ENCODE results near the gene GARNL3. TPM values are rescaled to one million over a fixed set of nuclear protein-coding genes. Genes with fewer than 3 reads are reported as not detected.

GARNL3 gene
- total RNA-seq, 1 experiment from 2014 or later, result 15.5 TPM

DNA sequence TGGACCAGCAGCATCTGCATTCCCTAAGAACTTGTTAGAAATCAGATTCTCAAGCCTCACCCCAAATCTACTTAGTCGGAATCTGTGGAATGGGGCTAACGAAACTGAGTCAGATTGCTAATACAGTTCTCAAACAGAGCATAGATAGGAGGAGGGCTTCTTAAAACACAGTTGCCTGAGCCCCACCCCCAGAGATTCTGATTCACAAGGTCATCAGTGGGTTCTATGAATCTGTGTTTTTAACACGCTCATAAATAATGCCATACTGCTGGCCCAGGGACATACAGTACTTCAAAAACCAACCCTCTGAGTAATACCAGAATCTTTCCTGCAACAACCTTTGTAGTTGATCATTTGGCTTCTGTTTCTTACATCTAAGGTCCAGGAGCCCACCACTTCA lies 32.9 kb upstream of the GARNL3 start:
- BruUV-seq (replicated peaks), result no TSS peak
- no peaks in the 10 kb centered on the region for H3F3A ChIP-seq (ENCODE audit: low read length, unreplicated experiment)
- TF ChIP-seq EZH2phosphoT487 (IDR thresholded peaks at IDR 0.05; ENCODE audit: borderline replicate concordance, low read length), result no peak
- TF ChIP-seq EZH2 (IDR thresholded peaks at IDR 0.05; ENCODE audit: low read length, unreplicated experiment), result no peak
- TF ChIP-seq, protein P1, sequence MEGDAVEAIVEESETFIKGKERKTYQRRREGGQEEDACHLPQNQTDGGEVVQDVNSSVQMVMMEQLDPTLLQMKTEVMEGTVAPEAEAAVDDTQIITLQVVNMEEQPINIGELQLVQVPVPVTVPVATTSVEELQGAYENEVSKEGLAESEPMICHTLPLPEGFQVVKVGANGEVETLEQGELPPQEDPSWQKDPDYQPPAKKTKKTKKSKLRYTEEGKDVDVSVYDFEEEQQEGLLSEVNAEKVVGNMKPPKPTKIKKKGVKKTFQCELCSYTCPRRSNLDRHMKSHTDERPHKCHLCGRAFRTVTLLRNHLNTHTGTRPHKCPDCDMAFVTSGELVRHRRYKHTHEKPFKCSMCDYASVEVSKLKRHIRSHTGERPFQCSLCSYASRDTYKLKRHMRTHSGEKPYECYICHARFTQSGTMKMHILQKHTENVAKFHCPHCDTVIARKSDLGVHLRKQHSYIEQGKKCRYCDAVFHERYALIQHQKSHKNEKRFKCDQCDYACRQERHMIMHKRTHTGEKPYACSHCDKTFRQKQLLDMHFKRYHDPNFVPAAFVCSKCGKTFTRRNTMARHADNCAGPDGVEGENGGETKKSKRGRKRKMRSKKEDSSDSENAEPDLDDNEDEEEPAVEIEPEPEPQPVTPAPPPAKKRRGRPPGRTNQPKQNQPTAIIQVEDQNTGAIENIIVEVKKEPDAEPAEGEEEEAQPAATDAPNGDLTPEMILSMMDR (conservative IDR thresholded peaks at IDR 0.05; ENCODE audit: low read depth, low read length), result no peak
- no peaks in the 10 kb centered on the region for H3K79me2 ChIP-seq (ENCODE audit: low read length)
- H3K4me3 ChIP-seq (ENCODE audit: low read length), result no peak overlapping the region
- ChIA-PET POLR2A (ENCODE audit: unreplicated experiment) (no interaction called here), CTCF (no interaction called here)
- ATAC-seq, result no peak
- H3K4me2 ChIP-seq (ENCODE audit: low read length), result no peak overlapping the region
- no peaks in the 10 kb centered on the region for H3K9me3 ChIP-seq (ENCODE audit: low read length)
- H3K27ac ChIP-seq (ENCODE audit: low read length), result no peak overlapping the region
- no peak for DNase-seq
- no peak overlapping the region for H2AFZ ChIP-seq (ENCODE audit: low read length)
- H3K27me3 ChIP-seq (ENCODE audit: low read length), result no peaks in the 10 kb centered on the region
- no peak overlapping the region for H3K9ac ChIP-seq (ENCODE audit: low read length)
- H3K9me2 ChIP-seq (replicated peaks; ENCODE audit: low read length), result no peaks in the 10 kb centered on the region
- no peaks in the 10 kb centered on the region for H3K4me1 ChIP-seq (ENCODE audit: insufficient read depth, low read length)
- H4K20me1 ChIP-seq (ENCODE audit: low read length), result no peaks in the 10 kb centered on the region
- intact Hi-C loops (cut with micrococcal nuclease), result no loop called here
- H3K36me3 ChIP-seq (ENCODE audit: low read depth, low read length), result no peaks in the 10 kb centered on the region

GRCh38 chr9:127232833-127233549 lies 31.6 kb upstream of the GARNL3 start:
- Histone ChIP-seq H3K9me2 (replicated peaks; ENCODE audit: low read length) (no peaks in the 10 kb centered on the region), H3K9me3 (ENCODE audit: low read length) (no peaks in the 10 kb centered on the region), H3K4me1 (ENCODE audit: insufficient read depth, low read length) (no peaks in the 10 kb centered on the region), H3K27me3 (ENCODE audit: low read length) (no peaks in the 10 kb centered on the region), H2AFZ (ENCODE audit: low read length) (no peak overlapping the region), H3K36me3 (ENCODE audit: low read depth, low read length) (no peaks in the 10 kb centered on the region), H3K4me2 (ENCODE audit: low read length) (no peak overlapping the region), H3K79me2 (ENCODE audit: low read length) (no peaks in the 10 kb centered on the region), H3F3A (ENCODE audit: low read length, unreplicated experiment) (no peaks in the 10 kb centered on the region), H3K9ac (ENCODE audit: low read length) (no peak overlapping the region), H4K20me1 (ENCODE audit: low read length) (no peaks in the 10 kb centered on the region), H3K4me3 (ENCODE audit: low read length) (no peak overlapping the region), H3K27ac (ENCODE audit: low read length) (no peak overlapping the region)
- intact Hi-C loops (cut with micrococcal nuclease), result no loop called here
- CTCF ChIA-PET, result no interaction called here
- DNase-seq (no peak), ATAC-seq (no peak)
- TF ChIP-seq EZH2phosphoT487 (IDR thresholded peaks at IDR 0.05; ENCODE audit: borderline replicate concordance, low read length) (no peak), EZH2 (IDR thresholded peaks at IDR 0.05; ENCODE audit: low read length, unreplicated experiment) (no peak)
- TF ChIP-seq, protein P1 (conservative IDR thresholded peaks at IDR 0.05; ENCODE audit: low read depth, low read length), result no peak
- POLR2A ChIA-PET (ENCODE audit: unreplicated experiment), result no interaction called here
- no TSS peak for BruUV-seq (replicated peaks)

DNA sequence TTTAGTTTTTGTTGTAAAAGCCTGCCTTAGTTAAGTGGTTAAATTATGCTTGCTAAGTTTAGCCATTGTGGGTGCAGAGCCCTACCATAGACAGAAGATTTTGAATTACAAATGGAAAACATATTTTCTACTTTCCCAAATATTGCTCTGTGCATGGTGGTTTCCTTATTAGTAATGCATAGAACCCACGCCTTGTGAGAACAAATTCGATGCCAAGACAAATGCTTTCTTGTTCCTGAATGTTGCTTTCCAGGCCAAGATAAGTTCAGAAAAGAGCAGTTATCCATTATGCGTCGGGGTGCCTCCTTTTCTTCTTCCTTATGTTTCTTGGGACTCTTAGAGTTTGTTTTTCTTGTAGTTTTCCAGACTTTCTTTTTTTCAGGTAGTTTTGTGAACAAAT lies 31.0 kb upstream of the GARNL3 start:
- H3K4me2 ChIP-seq (ENCODE audit: low read length), result no peak overlapping the region
- ATAC-seq (no peak), DNase-seq (no peak)
- H3K79me2 ChIP-seq (ENCODE audit: low read length), result no peaks in the 10 kb centered on the region
- no peaks in the 10 kb centered on the region for H3K36me3 ChIP-seq (ENCODE audit: low read depth, low read length)
- H3F3A ChIP-seq (ENCODE audit: low read length, unreplicated experiment), result no peaks in the 10 kb centered on the region
- no peak overlapping the region for H3K9ac ChIP-seq (ENCODE audit: low read length)
- CTCF ChIA-PET, result no interaction called here
- POLR2A ChIA-PET (ENCODE audit: unreplicated experiment), result no interaction called here
- H3K4me3 ChIP-seq (ENCODE audit: low read length), result no peak overlapping the region
- no peak overlapping the region for H3K27ac ChIP-seq (ENCODE audit: low read length)
- H2AFZ ChIP-seq (ENCODE audit: low read length), result no peak overlapping the region
- intact Hi-C loops (cut with micrococcal nuclease), result no loop called here
- H3K9me2 ChIP-seq (replicated peaks; ENCODE audit: low read length), result no peaks in the 10 kb centered on the region
- H4K20me1 ChIP-seq (ENCODE audit: low read length), result no peaks in the 10 kb centered on the region
- H3K4me1 ChIP-seq (ENCODE audit: insufficient read depth, low read length), result no peaks in the 10 kb centered on the region
- BruUV-seq (replicated peaks), result no TSS peak
- no peaks in the 10 kb centered on the region for H3K9me3 ChIP-seq (ENCODE audit: low read length)
- TF ChIP-seq, protein P1 (conservative IDR thresholded peaks at IDR 0.05; ENCODE audit: low read depth, low read length), result no peak
- TF ChIP-seq EZH2phosphoT487 (IDR thresholded peaks at IDR 0.05; ENCODE audit: borderline replicate concordance, low read length) (no peak), EZH2 (IDR thresholded peaks at IDR 0.05; ENCODE audit: low read length, unreplicated experiment) (no peak)
- H3K27me3 ChIP-seq (ENCODE audit: low read length), result no peaks in the 10 kb centered on the region

Data from PC-3 (cell line).